Body of pancreas (tissue), 4 donors: ENCODE results near the gene RBP5.

ENCODE experiments used
- POLR2A ChIP-seq, 3 donors: fragments of 450-650 bp; IDR thresholded peaks; one replicate each; pipeline ENCODE4 v1.6.1; 2016; ENCODE audit warnings: antibody characterized with exemption in 3 of 3, mild to moderate bottlenecking in 2 of 3
- TF ChIP-seq, protein P1 (sequence below), 7 experiments: fragments of 450-650 bp in 4 of 7; fragments of 200-600 bp in 3 of 7; sonication (generic) in 3 of 7; IDR thresholded peaks; one replicate each; pipeline ENCODE4 v1.5.1; 2016 to 2019; ENCODE audit warnings: antibody characterized with exemption in 7 of 7

DNA sequence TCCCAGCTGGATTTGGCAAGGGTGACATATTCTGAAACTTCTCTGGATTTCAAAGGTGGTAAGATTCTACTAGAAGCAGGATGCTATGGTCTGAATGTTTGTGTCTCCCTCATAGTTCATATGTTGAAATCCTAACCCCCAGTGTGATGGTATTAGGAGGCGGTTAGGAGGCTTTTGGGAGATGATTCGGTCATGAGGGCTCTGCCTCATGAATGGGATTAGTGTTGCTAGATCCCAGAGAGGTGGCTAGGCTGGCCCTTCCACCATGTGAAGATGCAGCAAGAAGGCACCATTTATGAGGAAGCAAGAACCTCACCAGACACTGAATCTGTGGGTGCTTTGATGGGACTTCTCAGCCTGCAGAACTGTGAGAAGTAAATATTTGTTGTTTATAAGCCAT, 49.8 kb upstream of the RBP5 start:
- TF ChIP-seq, protein P1, sequence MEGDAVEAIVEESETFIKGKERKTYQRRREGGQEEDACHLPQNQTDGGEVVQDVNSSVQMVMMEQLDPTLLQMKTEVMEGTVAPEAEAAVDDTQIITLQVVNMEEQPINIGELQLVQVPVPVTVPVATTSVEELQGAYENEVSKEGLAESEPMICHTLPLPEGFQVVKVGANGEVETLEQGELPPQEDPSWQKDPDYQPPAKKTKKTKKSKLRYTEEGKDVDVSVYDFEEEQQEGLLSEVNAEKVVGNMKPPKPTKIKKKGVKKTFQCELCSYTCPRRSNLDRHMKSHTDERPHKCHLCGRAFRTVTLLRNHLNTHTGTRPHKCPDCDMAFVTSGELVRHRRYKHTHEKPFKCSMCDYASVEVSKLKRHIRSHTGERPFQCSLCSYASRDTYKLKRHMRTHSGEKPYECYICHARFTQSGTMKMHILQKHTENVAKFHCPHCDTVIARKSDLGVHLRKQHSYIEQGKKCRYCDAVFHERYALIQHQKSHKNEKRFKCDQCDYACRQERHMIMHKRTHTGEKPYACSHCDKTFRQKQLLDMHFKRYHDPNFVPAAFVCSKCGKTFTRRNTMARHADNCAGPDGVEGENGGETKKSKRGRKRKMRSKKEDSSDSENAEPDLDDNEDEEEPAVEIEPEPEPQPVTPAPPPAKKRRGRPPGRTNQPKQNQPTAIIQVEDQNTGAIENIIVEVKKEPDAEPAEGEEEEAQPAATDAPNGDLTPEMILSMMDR (IDR thresholded peaks at IDR 0.05) = no peak
- TF ChIP-seq POLR2A (IDR thresholded peaks at IDR 0.05) = no peak
